K562 (cell line): ENCODE data around the gene CDKL5. TPM values are rescaled to one million over a fixed set of nuclear protein-coding genes. Genes with fewer than 3 reads are reported as not detected.

Experiments
- ARID2 ChIP-seq: fragments of 450-650 bp; IDR thresholded peaks from 2 replicates; pipeline ENCODE4 v1.6.1; 2017; ENCODE audit warnings: antibody characterized with exemption, mild to moderate bottlenecking
- ESRRA ChIP-seq: fragments of 450-650 bp; IDR thresholded peaks from 2 replicates; pipeline ENCODE4 v1.6.1; 2014; ENCODE audit warnings: low read depth, mild to moderate bottlenecking, moderate library complexity, borderline replicate concordance
- FOXP4 ChIP-seq: sonication (generic); formaldehyde crosslinking; IDR thresholded peaks from 2 replicates; pipeline ENCODE4 v1.8.0; 2022; ENCODE audit warnings: mild to moderate bottlenecking, missing genetic modification reagents, borderline replicate concordance
- GTF3C2 ChIP-seq: IDR thresholded peaks from 3 replicates; pipeline ENCODE4 v1.6.1; 2011; ENCODE audit warnings: borderline replicate concordance, mild to moderate bottlenecking, moderate library complexity; ENCODE audit not compliant: insufficient read length; ENCODE audit errors: extremely low read depth
- LEF1 ChIP-seq: fragments of 450-650 bp; IDR thresholded peaks from 2 replicates; pipeline ENCODE4 v1.6.1; 2016; ENCODE audit warnings: mild to moderate bottlenecking
- MTA2 ChIP-seq: fragments of 450-650 bp; IDR thresholded peaks from 2 replicates; pipeline ENCODE4 v1.6.1; 2016; ENCODE audit warnings: low read depth
- MYBL2 ChIP-seq, 2 experiments: fragments of 450-650 bp in 1 of 2; sonication (generic) in 1 of 2; formaldehyde crosslinking in 1 of 2; IDR thresholded peaks; 2 replicates each; pipeline versions ENCODE4 v1.6.1 to v1.8.1; 2017 to 2022; ENCODE audit warnings: borderline replicate concordance in 1 of 2, inconsistent platforms in 1 of 2, low read depth in 1 of 2, mild to moderate bottlenecking in 1 of 2, missing genetic modification reagents in 1 of 2, moderate library complexity in 1 of 2
- SRSF3 ChIP-seq: fragments of 200-400 bp; formaldehyde crosslinking; IDR thresholded peaks from 2 replicates; pipeline ENCODE4 v1.6.1; 2016; ENCODE audit warnings: mild to moderate bottlenecking, low read length, moderate library complexity; ENCODE audit not compliant: insufficient read depth
- TAF9B ChIP-seq: fragments of 450-650 bp; IDR thresholded peaks from 2 replicates; pipeline ENCODE4 v1.6.1; 2018; ENCODE audit warnings: mild to moderate bottlenecking; ENCODE audit not compliant: partially characterized antibody
- TBP ChIP-seq: optimal IDR thresholded peaks from 2 replicates; pipeline ENCODE3; 2011; ENCODE audit warnings: low read depth, low read length, improper control_type of control experiment
- TGIF2 ChIP-seq: sonication (generic); formaldehyde crosslinking; IDR thresholded peaks from 2 replicates; pipeline ENCODE4 v1.8.1; 2022; ENCODE audit warnings: mild to moderate bottlenecking, missing genetic modification reagents, moderate library complexity
- ZNF263 ChIP-seq: sonication (generic); formaldehyde crosslinking; IDR thresholded peaks from 2 replicates; pipeline ENCODE4 v1.8.0; 2022; ENCODE audit warnings: mild to moderate bottlenecking, missing genetic modification reagents, borderline replicate concordance
- ZNF584 ChIP-seq: fragments of 200-800 bp; sonication (Bioruptor generic); IDR thresholded peaks from 2 replicates; pipeline ENCODE4 v1.6.1; 2016; ENCODE audit warnings: low read depth, mild to moderate bottlenecking, missing genetic modification characterization, missing compliant biosample characterization
- polyA plus RNA-seq, 8 experiments: library from polyadenylated mRNA; depleted of rRNA in 4 of 8; stranded (reverse) in 5 of 8; unstranded in 3 of 8; fragments of >200 nt; fragmentation: Nextera tagmentation in 2 of 8; fragmentation: Illumina TruSeq in 1 of 8; extraction: Ambion mirVana in 2 of 8; extraction: Trizol in 1 of 8; gene quantifications; 2 replicates each; pipeline versions ENCODE4 v1.2.1 to v1.2.3, GENCODE V29; 2011 to 2014; ENCODE audit warnings: inconsistent platforms in 1 of 8, missing spikeins in 1 of 8
- total RNA-seq, 7 experiments: library from RNA; depleted of rRNA in 6 of 7; stranded (reverse); fragments of >200 nt in 6 of 7; fragmentation: Illumina TruSeq in 2 of 7; extraction: Trizol in 2 of 7; gene quantifications; 2 replicates each; pipeline versions ENCODE4 v1.2.1 to v1.2.3, GENCODE V29; 2011 to 2021; ENCODE audit warnings: low replicate concordance in 1 of 7
- TF ChIP-seq, protein P1 (sequence below), 2 experiments: fragments of 450-650 bp; formaldehyde crosslinking in 1 of 2; IDR thresholded peaks; 2 replicates each; pipeline versions ENCODE4 v1.4.0 to v1.6.1; 2014 to 2020; ENCODE audit warnings: mild to moderate bottlenecking in 2 of 2, borderline replicate concordance in 1 of 2, low read depth in 1 of 2

The CDKL5 gene
- total and polyA plus RNA-seq, 9 of the 15 experiments (the other 6 are each of a cell fraction or from before 2014, with no cell fraction given), result under 0.01 to 0.21 (median 0.04) TPM

DNA sequence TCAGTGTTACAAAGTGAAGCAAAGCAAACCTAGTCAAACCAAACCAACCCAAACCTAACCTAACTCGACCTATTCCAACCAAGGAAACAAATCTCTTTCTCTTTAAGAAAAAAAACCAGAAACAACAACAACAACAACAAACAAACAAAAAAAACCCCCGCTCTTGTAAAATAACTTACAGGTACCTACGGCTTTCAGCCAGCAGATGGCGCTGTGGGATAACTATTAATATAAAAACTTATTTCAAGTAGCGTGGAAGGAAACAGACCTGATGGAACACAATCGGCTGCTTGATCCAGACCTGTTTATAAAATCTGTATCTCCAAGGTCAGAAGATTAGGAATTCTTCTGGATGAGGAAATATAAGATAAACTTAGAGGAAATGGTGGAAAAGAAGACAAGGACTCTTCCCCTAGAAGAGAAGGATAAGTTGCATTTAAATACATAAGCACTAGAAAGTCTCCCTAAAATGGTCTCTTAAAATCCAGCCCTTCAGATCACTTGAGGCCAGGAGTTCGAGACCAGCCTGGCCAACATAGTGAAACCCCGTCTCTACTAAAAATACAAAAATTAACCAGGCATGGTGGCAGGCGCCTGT, 34.4 kb upstream of the CDKL5 start (continued):
- TF ChIP-seq TAF9B, result no peak
- 0 out of 2 replicates have a peak, but pooled peaks have one; percentile 27 for TF ChIP-seq ARID2
- TF ChIP-seq MYBL2 (IDR thresholded peaks at IDR 0.05; ENCODE audit: low read depth), result no peak
- no peak for TF ChIP-seq MYBL2 (CRISPR knock-in tag; IDR thresholded peaks at IDR 0.05; ENCODE audit: borderline replicate concordance)
- TF ChIP-seq SRSF3, result no peak
- no peak for TF ChIP-seq TBP
- TF ChIP-seq FOXP4 (CRISPR knock-in tag), result no peak
- TF ChIP-seq ESRRA, result no peak
- TF ChIP-seq LEF1, result no peak
- TF ChIP-seq ZNF263 (CRISPR knock-in tag), result no peak
- no peak for TF ChIP-seq MTA2
- no peak for TF ChIP-seq TGIF2
- TF ChIP-seq, protein P1, sequence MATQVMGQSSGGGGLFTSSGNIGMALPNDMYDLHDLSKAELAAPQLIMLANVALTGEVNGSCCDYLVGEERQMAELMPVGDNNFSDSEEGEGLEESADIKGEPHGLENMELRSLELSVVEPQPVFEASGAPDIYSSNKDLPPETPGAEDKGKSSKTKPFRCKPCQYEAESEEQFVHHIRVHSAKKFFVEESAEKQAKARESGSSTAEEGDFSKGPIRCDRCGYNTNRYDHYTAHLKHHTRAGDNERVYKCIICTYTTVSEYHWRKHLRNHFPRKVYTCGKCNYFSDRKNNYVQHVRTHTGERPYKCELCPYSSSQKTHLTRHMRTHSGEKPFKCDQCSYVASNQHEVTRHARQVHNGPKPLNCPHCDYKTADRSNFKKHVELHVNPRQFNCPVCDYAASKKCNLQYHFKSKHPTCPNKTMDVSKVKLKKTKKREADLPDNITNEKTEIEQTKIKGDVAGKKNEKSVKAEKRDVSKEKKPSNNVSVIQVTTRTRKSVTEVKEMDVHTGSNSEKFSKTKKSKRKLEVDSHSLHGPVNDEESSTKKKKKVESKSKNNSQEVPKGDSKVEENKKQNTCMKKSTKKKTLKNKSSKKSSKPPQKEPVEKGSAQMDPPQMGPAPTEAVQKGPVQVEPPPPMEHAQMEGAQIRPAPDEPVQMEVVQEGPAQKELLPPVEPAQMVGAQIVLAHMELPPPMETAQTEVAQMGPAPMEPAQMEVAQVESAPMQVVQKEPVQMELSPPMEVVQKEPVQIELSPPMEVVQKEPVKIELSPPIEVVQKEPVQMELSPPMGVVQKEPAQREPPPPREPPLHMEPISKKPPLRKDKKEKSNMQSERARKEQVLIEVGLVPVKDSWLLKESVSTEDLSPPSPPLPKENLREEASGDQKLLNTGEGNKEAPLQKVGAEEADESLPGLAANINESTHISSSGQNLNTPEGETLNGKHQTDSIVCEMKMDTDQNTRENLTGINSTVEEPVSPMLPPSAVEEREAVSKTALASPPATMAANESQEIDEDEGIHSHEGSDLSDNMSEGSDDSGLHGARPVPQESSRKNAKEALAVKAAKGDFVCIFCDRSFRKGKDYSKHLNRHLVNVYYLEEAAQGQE (IDR thresholded peaks at IDR 0.05; ENCODE audit: borderline replicate concordance), result peak; percentile 55; the same call in 1 of the 2 replicates
- TF ChIP-seq, protein P1 (CRISPR knock-in tag; IDR thresholded peaks at IDR 0.05; ENCODE audit: low read depth), result no peak
- no peak for TF ChIP-seq GTF3C2
- TF ChIP-seq ZNF584 (CRISPR knock-in tag), result no peak
